HG03097 (cell line): ENCODE measurements around the gene ACTR10.

Experiments used
- ATAC-seq: cut with Tn5 transposase; IDR thresholded peaks from one replicate; pipeline ENCODE4 v1.9.1; 2021; ENCODE audit not compliant: unreplicated experiment, low FRiP score

ACTR10 gene

DNA sequence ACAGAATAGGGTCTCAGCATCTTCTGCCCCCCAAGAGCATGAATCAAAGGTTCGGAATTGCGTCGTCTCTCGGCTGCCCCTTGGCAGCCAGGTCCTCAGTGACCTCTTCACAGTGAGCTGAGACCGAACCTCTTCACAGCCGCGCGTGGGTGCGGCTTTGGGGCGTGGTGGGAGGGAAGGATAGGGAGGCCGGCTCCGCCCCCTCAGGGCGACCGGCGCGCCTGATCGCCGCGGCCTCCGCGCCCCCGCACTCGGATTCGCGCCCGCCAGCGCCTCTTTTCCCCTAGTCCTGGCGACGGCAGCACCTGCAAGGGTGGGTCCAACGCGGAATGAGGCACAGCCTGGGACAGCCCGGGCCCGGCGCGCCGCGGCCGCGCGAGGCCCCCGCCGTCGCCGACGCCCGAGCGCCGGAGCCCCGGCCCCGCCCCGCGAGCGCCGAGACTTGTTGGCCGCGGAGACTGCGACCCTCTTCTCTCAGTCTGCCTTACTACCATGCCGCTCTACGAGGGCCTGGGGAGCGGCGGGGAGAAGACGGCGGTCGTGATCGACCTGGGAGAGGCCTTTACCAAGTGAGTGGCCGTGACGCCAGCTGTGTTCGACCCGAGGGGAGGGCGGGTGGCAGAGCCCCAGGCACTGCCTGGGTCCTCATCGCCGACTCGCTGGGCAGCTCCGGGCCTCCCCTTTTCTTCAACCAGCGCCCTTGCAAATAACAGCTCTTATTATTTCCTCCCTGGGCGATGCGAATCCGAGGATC, at the start of gene ACTR10:
Gene ACTR10 (plus strand): TSS at position 424 of the 754 bp plus-strand sequence. CDS start 69 bp downstream, at position 493.
- ATAC-seq = peak; percentile 91

DNA sequence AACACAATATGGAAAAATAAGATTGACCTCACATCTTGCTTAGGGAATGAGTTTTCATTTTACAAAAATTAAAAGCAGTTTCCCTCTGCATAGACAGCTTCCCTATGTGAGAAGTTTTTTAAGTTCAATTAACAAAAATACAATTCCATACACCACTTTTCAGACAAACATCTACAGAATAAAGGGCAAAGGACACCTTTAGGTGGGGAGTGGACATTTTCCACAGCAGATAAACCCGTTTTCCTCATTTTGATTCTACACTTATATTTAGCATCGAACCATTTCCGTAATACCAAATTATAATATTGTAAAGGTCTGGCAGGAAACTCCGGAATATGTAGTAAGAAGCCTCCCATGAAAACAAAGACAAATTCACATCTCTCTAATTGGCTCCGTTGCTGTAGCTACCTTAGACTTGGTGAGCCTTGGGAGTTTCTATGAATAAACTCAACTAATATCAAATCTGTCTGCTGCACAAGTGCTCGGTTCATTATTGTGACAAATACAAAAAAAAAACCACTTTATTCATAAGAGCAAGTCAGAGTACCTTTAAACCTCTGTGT, 49.6 kb upstream of the ACTR10 start:
- ATAC-seq = no peak

DNA sequence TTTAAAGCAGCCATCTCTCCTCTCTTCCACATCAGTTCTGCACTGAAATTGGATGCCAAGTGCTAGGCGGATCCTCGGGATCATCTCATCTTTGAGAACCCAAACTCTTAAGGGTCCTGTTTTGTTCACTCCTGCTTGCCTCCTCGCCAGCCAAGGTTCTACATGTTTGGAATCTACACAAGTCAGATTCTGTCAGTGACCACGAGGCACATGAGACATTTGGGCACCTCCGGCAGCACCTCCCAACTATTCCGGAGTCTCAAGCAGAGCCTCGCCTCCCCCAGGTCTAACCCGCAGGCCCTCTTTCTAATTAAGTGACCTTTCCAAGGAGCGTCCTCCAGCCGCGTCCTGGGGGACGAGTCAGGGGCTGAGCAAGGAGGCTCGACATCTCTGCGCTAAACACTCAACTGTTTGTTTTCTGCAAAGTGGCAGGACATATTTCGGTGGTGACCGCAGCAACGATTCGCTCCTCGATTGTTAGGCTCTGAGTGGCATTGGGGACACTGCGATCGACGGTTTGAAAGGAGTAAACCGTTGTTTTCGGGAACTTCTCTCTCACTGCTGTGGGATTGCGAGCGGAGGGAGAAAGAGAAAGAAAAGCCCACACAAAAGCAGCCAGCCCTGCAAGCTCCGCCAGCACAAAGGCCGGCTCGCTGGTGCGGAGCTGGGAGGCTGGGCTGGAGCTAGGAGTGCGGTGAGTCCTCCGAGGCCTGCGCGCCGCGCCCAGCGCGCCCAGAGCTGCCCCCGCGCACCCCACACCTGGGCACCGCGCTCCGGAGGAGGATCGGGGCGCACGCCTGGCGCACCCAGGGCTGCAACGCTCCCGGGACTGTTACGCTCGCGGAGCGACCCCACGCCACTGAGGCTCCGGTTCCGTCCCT, 48.6 kb upstream of the ACTR10 start:
- peak; percentile 30 for ATAC-seq

DNA sequence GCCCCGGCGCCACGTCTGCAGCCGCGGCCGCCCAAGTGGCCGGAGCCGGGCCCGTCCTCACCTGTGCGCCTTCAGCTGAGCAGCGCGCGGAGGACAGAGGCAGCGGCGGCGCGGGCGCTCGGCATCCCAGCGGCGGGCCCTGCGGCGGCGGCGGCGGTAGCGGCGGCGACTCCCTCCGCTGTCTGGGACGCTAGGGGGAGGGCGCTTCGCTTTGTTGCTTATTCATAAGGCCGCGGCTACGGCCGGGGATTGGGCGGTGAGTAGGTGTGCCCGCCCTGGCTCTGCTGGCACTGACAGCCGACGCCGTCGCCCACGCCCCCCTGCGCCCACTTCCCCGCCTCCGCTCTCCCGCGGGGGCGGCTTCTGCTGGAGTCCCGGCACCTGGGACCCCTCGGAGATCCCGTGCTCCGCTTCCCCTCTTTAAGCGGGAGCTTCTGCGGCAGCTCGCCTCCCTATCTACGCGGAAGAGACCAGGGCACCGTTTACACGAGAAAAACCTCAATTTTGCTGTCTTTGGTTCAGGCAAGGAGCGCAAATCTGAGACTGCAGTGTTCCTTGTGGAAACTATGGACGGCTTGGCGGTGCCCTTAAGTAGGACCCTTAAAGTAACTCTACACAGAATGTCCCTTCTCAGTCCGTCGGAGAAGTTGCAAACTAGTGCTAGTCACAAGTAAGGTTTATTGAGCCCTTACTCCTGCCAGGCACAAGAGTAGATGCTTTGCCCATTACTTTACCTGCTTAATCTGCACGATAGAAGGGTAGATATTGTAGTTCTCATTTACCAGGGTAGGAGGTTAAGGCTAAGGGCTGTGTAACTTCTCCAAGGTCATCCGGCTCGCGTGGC, 47.7 kb upstream of the ACTR10 start, which contains the start of gene ARMH4:
Gene ARMH4 (minus strand): TSS at position 200 of the 844 bp plus-strand sequence. CDS start 12,855 bp downstream, outside the sequence.
- ATAC-seq = peak; percentile 92

DNA sequence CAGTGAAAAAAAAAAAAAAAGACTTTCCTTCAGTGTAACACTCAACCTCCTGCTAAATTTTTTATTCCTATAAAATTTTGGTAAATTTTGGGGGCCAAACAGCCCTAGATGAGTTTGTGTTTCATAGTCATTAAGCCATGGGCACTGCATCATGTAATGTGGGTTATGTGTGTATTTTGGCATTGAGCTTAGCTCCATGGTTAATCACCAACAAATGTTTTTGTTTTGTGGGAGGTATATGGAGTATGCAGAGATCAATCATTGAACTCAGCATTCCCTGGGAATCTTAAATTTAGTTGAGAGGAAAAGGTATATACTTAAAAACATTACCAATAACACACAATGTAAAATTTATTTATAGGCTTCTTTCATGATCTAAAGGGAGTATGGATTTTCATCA, 39.4 kb upstream of the ACTR10 start:
- ATAC-seq = no peak

DNA sequence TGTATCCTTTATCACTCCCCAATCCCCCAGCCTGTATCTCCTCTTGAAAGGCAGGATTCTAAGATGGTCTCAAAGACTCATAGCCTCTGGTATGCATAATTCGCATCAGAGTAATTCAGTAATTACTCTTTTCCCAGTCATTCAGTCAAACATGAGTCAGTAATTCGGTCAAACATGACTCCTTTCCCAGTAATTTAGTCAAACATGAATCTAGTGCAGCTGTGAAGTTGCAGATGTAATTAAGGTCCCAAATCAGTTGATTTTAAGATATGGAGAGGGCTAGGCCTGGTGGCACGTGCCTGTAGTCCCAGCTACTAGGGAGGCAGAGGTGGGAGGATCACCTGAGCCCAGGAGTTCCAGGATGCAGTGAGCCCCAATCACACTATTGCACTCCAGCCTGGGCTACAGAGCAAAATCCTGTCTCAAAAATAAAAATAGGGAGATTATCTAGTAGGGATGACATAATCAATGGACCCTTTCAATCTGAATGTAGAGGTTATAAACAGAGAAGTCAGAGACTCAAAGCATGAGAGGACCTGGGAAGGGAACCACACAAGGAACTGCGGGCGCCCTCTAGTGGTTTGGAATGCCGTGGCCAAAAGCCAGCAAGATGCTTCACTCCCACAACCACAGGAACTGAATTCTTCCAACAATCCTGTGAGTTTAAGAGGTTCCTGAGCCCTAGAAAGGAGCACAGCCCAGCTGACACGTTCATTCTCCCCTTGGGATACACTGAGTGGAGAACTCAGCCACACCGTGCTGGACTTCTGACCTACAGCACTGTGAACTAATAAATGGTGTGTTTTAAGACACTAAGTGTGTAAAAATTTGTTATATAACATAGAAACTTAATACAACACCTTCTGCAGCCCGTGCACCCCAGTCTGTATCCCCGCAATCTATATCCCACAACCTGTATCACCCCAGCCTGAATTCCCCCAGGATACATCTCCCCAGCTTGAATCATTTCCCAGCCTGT, 33.7 kb upstream of the ACTR10 start:
- no peak for ATAC-seq

DNA sequence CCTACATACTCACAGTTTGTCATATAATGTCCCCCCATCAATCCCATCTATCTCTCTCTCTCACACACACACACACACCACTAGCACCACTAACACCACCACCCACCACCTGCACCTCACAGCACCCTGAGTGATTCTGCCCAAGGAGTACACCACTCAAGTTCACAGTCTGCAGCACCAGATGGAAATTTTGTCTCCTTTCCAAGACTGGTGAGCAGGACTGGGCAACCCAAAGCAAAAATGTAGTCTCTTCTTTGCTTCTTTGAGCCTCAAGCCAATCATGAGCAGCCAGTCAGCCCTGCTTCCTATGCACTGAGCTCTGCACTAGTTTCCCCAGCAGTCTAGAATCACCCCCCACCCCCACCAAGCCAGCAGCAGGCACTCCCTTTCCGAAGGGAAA, 32.9 kb upstream of the ACTR10 start:
- no peak for ATAC-seq

DNA sequence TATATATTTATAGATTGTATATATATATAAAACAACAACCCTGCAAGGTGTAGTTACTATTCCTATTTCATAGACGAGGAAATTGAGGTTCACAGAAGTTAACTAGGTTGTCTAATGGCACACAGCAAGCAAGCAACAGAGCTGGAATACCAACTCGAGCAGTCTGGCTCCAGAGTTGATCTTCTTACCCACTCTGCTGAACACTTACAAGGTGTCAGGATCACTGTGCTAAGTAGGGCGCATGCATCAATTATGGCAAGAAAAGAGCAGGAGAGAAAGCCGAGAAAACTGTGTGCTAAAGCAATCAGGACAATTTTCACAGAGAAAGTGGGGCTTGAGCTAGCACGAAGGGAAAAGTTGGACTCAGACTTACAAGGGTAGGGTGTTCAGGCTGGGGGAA, 32.1 kb upstream of the ACTR10 start:
- no peak for ATAC-seq

DNA sequence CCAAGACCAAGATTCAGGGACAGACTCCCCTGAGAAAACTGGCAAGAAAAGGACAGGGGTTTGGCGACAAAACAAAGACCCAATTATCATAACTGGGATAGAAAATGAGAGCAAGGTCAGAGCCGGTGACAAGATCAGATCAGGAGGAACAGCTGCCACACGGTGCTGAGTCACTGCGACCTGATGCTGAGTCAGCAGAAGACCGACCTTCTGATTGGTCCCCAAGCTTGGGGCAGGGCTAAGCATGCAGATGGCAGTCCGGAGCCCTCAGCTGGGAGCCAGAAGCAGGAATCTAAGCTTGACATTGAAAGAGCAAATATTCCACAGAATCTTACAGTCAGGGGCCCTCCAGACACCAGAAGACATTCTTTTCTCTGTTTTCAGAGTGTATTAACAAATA, 28.9 kb upstream of the ACTR10 start:
- no peak for ATAC-seq

DNA sequence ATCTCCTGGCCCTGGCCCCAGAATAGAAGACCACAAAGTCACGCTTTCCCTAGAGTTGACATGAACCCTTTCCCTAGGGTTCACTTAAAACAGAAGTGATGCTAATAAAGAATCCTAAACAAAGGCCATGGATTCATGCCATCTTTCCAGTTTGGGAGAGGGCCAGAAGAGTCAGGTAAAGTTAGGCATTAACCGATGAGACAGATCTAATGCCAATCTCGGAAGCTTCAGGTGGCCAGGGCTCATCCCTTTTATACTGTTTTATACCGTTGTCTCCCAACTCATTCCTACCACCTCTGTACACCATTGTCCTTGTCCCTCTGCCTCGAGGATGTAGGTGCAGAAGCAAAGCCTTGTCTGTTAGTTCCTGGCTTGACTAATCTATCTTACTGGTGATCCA, 22.8 kb upstream of the ACTR10 start:
- no peak for ATAC-seq

DNA sequence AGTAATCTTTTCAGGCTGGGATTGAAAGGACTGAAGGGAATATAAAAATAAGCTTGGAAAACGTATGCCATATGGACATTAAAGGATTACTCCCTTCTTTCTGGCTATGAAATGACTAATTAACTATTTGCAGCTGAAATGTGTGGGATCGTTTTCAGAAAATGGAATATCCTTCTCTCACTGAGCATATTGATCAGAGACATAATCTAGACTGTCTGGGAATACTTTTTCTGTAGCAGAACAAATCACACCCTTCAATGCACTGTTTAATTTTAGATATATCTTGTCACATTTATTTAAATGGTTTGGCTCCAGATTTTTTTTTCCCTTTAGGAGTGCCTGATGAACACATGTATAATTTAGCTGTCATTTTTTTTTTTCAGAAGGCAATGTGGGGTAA, 10.8 kb upstream of the ACTR10 start:
- ATAC-seq = no peak

DNA sequence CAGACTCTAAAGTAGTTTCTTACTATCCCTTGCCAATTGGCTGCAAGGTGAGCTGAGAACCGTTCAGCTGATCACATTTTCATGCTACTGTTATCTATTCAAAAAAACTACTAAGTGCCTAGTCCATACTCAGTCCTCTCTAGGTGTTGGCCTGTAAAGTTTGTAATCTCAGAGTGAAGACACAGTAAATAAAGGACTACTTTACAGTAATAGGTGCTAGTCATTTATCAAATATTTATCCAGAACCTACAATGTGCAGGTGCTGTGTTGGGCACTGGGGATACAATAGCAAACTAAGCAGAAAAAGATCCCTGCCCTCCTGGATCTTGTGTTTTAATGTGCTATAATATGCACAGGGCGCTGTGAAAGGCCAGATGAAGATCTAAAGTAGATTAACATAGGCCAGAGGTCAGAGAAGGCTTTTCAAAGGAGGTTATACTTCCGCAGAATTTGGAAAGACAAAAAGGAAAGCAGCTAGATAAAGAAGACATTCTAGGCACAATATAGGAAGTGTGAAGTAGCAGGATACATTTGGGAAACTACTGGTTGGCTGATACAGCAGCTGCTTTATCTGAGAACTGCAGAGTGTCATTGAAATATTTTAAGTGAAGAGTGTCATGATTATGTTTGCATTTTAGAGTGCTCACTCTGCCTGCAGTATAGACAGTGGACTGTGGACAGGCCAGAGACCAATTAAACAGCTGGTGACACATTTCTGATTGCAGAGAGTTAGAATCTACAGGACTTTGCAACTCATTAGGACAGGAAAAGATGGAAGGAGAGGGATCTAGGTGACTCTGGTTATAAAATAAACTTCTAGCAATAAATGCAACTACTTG, 8.0 kb upstream of the ACTR10 start:
- no peak for ATAC-seq

DNA sequence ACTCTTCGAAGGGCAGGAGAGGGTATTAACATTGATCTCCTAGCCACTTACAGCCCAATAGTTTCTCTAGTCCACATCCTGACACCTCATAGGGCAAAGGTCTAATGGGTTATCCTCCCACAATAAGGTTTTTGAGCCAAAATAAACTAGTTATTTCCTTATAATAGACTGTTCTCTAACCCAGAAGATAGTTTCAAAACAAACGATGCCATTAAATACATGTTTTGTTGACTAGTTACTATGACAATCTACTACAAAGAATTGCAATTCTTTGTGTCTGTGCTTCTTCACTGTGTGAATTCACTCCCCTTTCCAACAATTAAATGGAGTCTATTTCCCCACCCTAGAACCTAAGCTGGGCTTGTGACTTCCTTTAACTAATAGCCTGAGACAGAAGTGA, 6.4 kb upstream of the ACTR10 start:
- no peak for ATAC-seq

DNA sequence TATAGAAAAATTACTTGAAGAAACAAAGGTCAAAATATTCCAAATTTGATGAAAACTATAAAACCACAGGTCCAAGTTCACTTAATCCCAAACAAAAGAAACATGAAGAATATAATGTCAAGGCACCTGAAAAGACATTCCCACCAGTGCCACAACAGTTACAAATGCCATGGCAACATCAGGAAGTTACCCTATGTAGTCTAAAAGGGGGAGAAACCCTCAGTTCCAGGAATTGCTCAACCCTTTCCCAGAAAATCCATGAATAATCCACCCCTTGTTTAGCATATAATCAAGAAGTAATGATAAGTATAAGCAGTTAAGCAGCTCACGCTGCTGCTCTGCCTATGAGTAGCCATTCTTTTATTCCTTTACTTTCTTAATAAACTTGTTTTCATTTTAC, 3.8 kb upstream of the ACTR10 start:
- no peak for ATAC-seq

DNA sequence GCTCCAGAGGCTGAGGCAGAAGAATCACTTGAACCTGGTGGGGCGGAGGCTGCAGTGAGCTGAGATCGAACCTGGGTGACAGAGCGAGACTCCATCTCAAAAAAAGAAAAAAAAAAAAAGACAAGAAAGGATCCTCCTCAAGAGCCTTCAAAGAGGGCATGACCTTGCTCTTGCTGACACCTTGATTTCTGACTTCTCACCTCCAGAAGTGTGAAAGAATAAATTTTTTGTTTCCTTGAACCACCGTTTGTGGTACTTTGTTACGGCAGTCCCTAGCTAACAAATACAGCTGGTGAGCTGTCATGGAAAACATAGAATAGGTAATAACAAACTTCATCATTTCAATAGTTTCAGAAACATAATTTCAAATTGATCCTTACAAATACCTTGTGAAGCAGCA, 1.9 kb upstream of the ACTR10 start:
- no peak for ATAC-seq

DNA sequence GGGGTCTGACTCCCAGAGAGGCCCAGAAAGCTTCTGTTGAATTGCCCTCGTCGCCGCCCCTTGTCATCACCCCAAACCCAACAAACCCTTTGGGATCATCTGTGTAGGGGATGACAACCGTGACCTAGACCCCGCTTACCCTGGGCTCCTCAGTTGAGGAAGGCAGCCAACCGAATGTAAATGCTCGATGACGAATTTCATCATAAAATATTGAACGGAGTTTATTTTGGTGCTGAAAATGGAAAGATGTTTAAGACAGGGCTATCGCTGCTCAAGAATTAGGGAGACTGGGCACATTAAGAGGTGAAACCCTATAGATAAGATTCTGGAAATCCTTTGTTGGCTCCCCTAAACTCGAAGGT, 512 bp downstream of the ACTR10 start:
- peak; percentile 12 for ATAC-seq

DNA sequence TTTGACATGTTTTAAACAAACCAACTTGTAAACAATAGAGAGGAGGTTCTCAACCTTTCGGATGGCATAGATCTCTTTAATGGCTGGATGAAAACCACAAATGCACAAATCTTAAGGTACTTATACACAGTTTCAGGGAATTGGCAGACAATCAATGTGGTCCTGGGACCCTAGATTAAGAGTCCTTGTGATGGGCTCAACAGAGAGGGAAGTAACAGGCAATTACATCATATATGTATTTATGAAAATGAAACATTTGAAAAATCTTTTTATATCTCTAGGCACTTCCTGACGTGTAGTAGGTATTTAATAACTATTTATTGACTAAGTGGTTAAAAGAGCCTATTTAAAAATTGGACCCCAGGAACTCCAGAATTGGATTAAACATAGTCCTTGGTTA, 897 bp downstream of the ACTR10 start:
- ATAC-seq = no peak

DNA sequence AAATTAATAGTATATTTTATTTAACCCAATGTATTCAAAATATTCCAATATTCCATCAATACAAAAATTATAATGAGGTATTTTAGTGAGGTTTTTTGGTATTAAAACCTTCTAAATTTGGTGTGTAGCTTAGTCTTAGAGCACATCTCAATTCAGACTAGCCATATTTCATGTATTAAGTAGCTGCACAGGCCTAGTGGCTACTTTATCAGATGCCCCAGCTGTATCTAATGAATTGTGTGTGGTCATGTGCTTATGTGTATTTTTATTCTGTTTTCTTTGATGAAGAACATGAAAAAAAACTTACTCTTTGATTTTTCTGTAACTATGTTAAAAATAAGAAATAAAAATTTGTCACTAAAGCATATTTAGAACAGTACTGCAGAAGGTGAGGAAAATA, 13.2 kb downstream of the ACTR10 start:
- ATAC-seq = no peak
